ENCODE data around the gene PTPRR.
A peak's percentile ranks its signal among the peaks of the same experiment; 100 is the strongest.

Gene PTPRR

GRCh38 chr12:70670948-70671347 is 249.6 kb downstream of the PTPRR start:
- H3K9me3 ChIP-seq (ENCODE audit: control insufficient read depth, low read depth, low read length) = no peaks in the 10 kb centered on the region
- no peaks in the 10 kb centered on the region for H3K4me1 ChIP-seq (ENCODE audit: control insufficient read depth, low read depth, low read length)
- no peak overlapping the region for H3K27ac ChIP-seq (ENCODE audit: low read length)
- H3K27me3 ChIP-seq (ENCODE audit: control insufficient read depth, insufficient read depth, low read length) = no peaks in the 10 kb centered on the region
- H3K36me3 ChIP-seq (ENCODE audit: control insufficient read depth, low read depth, low read length) = no peaks in the 10 kb centered on the region
- no peak overlapping the region for H3K4me3 ChIP-seq (ENCODE audit: low read length)
- H3K9ac ChIP-seq (ENCODE audit: low read length) = no peak overlapping the region

- Histone ChIP-seq H3K36me3 (ENCODE audit: control insufficient read depth, low read depth, low read length) (no peaks in the 10 kb centered on the region), H3K4me3 (ENCODE audit: low read length) (no peak overlapping the region), H3K27ac (ENCODE audit: low read length) (no peak overlapping the region), H3K9me3 (ENCODE audit: control insufficient read depth, low read depth, low read length) (no peaks in the 10 kb centered on the region), H3K9ac (ENCODE audit: low read length) (no peak overlapping the region), H3K27me3 (ENCODE audit: control insufficient read depth, insufficient read depth, low read length) (no peaks in the 10 kb centered on the region), H3K4me1 (ENCODE audit: control insufficient read depth, low read depth, low read length) (peaks cover 23% of the 10 kb centered on the region)
These were observed 253.3 kb downstream of the PTPRR start for GRCh38 chr12:70667253-70667652.

DNA sequence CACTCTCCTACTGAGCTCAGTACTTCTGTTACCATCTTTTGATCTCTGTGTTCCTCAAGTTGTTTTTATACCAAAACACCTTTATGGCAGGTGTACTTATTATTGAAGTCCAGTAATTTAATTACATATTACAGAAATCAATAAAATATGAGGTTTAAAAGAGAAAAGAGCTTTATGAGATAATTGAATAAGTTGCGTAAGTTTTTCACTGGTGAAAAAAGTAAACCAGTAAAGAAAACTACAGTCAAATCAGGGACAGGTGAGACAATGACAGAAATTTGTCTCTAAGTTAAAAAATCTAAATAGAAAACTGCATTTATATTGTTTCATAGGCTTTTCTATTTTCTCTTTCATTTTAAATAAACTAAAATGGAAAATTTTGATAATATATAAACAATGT is 254.2 kb downstream of the PTPRR start:
- no peaks in the 10 kb centered on the region for H3K9me3 ChIP-seq (ENCODE audit: control insufficient read depth, low read depth, low read length)
- no peak overlapping the region for H3K9ac ChIP-seq (ENCODE audit: low read length)
- no peaks in the 10 kb centered on the region for H3K36me3 ChIP-seq (ENCODE audit: control insufficient read depth, low read depth, low read length)
- H3K4me1 ChIP-seq (ENCODE audit: control insufficient read depth, low read depth, low read length) = peaks cover 32% of the 10 kb centered on the region
- no peaks in the 10 kb centered on the region for H3K27me3 ChIP-seq (ENCODE audit: control insufficient read depth, insufficient read depth, low read length)
- H3K4me3 ChIP-seq (ENCODE audit: low read length) = no peak overlapping the region
- no peak overlapping the region for H3K27ac ChIP-seq (ENCODE audit: low read length)

GRCh38 chr12:70664465-70664881 is 256.1 kb downstream of the PTPRR start:
- peak overlapping the region; percentile 23 for H3K4me3 ChIP-seq (ENCODE audit: low read length)
- peaks cover 32% of the 10 kb centered on the region for H3K4me1 ChIP-seq (ENCODE audit: control insufficient read depth, low read depth, low read length)

GRCh38 chr12:70663838-70664237 is 256.7 kb downstream of the PTPRR start:
- Histone ChIP-seq H3K9me3 (ENCODE audit: control insufficient read depth, low read depth, low read length) (no peaks in the 10 kb centered on the region), H3K27me3 (ENCODE audit: control insufficient read depth, insufficient read depth, low read length) (no peaks in the 10 kb centered on the region), H3K9ac (ENCODE audit: low read length) (peak overlapping the region; percentile 32), H3K36me3 (ENCODE audit: control insufficient read depth, low read depth, low read length) (no peaks in the 10 kb centered on the region), H3K4me1 (ENCODE audit: control insufficient read depth, low read depth, low read length) (peaks cover 32% of the 10 kb centered on the region), H3K27ac (ENCODE audit: low read length) (peak overlapping the region; percentile 49), H3K4me3 (ENCODE audit: low read length) (peak overlapping the region; percentile 23)

More at GRCh38 chr12:70664465-70664881, 256.1 kb downstream of the PTPRR start:
- Histone ChIP-seq H3K9ac (ENCODE audit: low read length) (peak overlapping the region; percentile 32), H3K9me3 (ENCODE audit: control insufficient read depth, low read depth, low read length) (no peaks in the 10 kb centered on the region), H3K36me3 (ENCODE audit: control insufficient read depth, low read depth, low read length) (no peaks in the 10 kb centered on the region), H3K27me3 (ENCODE audit: control insufficient read depth, insufficient read depth, low read length) (no peaks in the 10 kb centered on the region), H3K27ac (ENCODE audit: low read length) (peak overlapping the region; percentile 16)

GRCh38 chr12:70661466-70662161 is 258.9 kb downstream of the PTPRR start:
- Histone ChIP-seq H3K36me3 (ENCODE audit: control insufficient read depth, low read depth, low read length) (no peaks in the 10 kb centered on the region), H3K27me3 (ENCODE audit: control insufficient read depth, insufficient read depth, low read length) (no peaks in the 10 kb centered on the region), H3K27ac (ENCODE audit: low read length) (no peak overlapping the region), H3K9me3 (ENCODE audit: control insufficient read depth, low read depth, low read length) (no peaks in the 10 kb centered on the region), H3K4me1 (ENCODE audit: control insufficient read depth, low read depth, low read length) (peaks cover 32% of the 10 kb centered on the region), H3K4me3 (ENCODE audit: low read length) (no peak overlapping the region), H3K9ac (ENCODE audit: low read length) (no peak overlapping the region)

DNA sequence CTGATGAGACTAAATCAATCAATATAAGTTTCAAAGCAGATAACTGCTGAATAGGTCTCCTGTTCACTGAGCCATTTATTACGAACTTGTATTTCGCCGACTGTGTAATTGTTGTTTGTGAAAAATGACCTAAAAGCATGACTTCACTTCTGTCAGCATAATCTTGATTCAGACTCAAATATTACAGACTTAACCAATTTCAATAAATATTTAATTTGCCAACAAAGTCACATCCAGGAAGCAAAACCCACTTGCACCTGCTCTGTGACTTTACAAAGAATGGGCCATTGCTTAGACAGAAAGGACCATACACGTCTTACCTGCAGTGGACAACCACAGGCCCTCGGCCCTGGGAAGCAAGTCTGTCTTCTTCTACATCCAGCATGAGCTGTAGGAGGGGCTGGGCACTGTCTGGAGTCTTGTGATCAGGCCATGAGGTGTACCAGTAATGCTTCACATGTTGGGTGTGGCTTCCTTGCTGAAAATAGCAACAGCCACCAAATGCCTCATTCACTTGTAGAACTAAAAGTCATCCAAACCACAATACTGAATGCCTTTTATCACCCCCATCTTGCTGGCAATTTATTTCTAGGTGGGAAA is 259.8 kb downstream of the PTPRR start:
- H3K9me3 ChIP-seq (ENCODE audit: control insufficient read depth, low read depth, low read length) = no peaks in the 10 kb centered on the region
- no peak overlapping the region for H3K4me3 ChIP-seq (ENCODE audit: low read length)
- H3K36me3 ChIP-seq (ENCODE audit: control insufficient read depth, low read depth, low read length) = no peaks in the 10 kb centered on the region
- peaks cover 32% of the 10 kb centered on the region for H3K4me1 ChIP-seq (ENCODE audit: control insufficient read depth, low read depth, low read length)
- no peaks in the 10 kb centered on the region for H3K27me3 ChIP-seq (ENCODE audit: control insufficient read depth, insufficient read depth, low read length)
- H3K9ac ChIP-seq (ENCODE audit: low read length) = no peak overlapping the region
- no peak overlapping the region for H3K27ac ChIP-seq (ENCODE audit: low read length)

DNA sequence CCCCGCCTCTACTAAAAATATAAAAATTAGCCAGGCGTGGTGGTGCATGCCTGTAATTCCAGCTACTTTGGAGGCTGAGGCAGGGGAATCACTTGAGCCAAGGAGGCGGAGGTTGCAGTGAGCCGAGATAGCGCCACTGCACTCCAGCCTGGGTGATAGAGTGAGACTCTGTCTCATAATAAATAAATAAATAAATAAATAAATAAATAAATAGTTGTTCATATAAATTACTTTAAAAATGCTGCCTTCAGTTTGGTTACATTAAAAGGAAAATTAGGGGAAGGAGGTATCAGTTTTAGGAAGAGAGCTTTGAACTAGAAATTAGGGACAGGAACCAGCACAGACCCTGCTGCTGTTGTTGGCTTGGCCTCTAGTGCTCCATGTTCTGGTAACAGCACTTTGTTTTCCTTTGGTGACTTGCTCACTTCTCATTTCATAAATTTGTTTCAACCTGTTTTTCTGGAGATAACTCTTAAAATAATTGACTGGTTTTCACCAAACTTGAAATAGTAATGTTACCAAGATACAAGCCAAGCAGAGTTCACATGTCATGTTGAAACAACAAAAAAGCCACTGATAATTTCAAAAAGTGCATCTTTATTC is 260.4 kb downstream of the PTPRR start:
- Histone ChIP-seq H3K9ac (ENCODE audit: low read length) (no peak overlapping the region), H3K4me3 (ENCODE audit: low read length) (no peak overlapping the region), H3K36me3 (ENCODE audit: control insufficient read depth, low read depth, low read length) (no peaks in the 10 kb centered on the region), H3K4me1 (ENCODE audit: control insufficient read depth, low read depth, low read length) (peaks cover 32% of the 10 kb centered on the region), H3K27me3 (ENCODE audit: control insufficient read depth, insufficient read depth, low read length) (no peaks in the 10 kb centered on the region), H3K9me3 (ENCODE audit: control insufficient read depth, low read depth, low read length) (no peaks in the 10 kb centered on the region), H3K27ac (ENCODE audit: low read length) (no peak overlapping the region)

- H3K4me1 ChIP-seq (ENCODE audit: control insufficient read depth, low read depth, low read length) = peaks cover 23% of the 10 kb centered on the region
- no peak overlapping the region for H3K27ac ChIP-seq (ENCODE audit: low read length)
- H3K9ac ChIP-seq (ENCODE audit: low read length) = no peak overlapping the region
- H3K4me3 ChIP-seq (ENCODE audit: low read length) = no peak overlapping the region
- no peaks in the 10 kb centered on the region for H3K27me3 ChIP-seq (ENCODE audit: control insufficient read depth, insufficient read depth, low read length)
- no peaks in the 10 kb centered on the region for H3K36me3 ChIP-seq (ENCODE audit: control insufficient read depth, low read depth, low read length)
- no peaks in the 10 kb centered on the region for H3K9me3 ChIP-seq (ENCODE audit: control insufficient read depth, low read depth, low read length)
These were observed 261.4 kb downstream of the PTPRR start for GRCh38 chr12:70659077-70659606.

- Histone ChIP-seq H3K36me3 (ENCODE audit: control insufficient read depth, low read depth, low read length) (no peaks in the 10 kb centered on the region), H3K4me3 (ENCODE audit: low read length) (no peak overlapping the region), H3K9ac (ENCODE audit: low read length) (no peak overlapping the region), H3K27me3 (ENCODE audit: control insufficient read depth, insufficient read depth, low read length) (no peaks in the 10 kb centered on the region), H3K27ac (ENCODE audit: low read length) (no peak overlapping the region), H3K4me1 (ENCODE audit: control insufficient read depth, low read depth, low read length) (peaks cover 11% of the 10 kb centered on the region), H3K9me3 (ENCODE audit: control insufficient read depth, low read depth, low read length) (no peaks in the 10 kb centered on the region)
These were observed 262.8 kb downstream of the PTPRR start for GRCh38 chr12:70657616-70658286.

DNA sequence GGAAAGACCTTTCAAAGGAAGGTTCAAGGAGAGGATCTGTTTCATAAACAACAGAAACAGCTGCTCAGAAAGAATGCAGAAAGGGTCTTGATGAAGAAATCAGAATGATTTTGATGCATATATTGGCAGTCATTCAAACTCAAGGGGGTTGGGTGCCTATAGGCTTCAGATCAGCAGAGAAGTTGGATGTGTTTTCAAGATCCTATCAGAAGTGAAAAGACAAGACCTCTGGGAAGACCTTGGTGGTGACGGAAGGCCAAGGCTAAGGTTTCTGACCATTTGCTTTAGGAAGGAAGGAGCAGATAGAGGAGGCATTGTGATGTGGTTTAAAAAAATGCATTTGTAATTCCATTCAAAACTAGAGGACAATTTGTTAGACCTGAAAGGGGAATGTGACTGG is 268.1 kb downstream of the PTPRR start:
- H3K27ac ChIP-seq (ENCODE audit: low read length) = no peak overlapping the region
- H3K36me3 ChIP-seq (ENCODE audit: control insufficient read depth, low read depth, low read length) = no peaks in the 10 kb centered on the region
- no peak overlapping the region for H3K4me3 ChIP-seq (ENCODE audit: low read length)
- H3K9ac ChIP-seq (ENCODE audit: low read length) = no peak overlapping the region
- no peaks in the 10 kb centered on the region for H3K9me3 ChIP-seq (ENCODE audit: control insufficient read depth, low read depth, low read length)
- no peaks in the 10 kb centered on the region for H3K4me1 ChIP-seq (ENCODE audit: control insufficient read depth, low read depth, low read length)
- H3K27me3 ChIP-seq (ENCODE audit: control insufficient read depth, insufficient read depth, low read length) = no peaks in the 10 kb centered on the region

Measured in iPS-18a (cell line).